ENCODE results near the gene BIRC7. TPM values are rescaled to one million over a fixed set of nuclear protein-coding genes. Genes with fewer than 3 reads are reported as not detected.

Gene BIRC7
- total RNA-seq, 2 experiments from 2014 or later: 5.1 to 5.3 TPM

- peaks cover 8% of the 10 kb centered on the region for H3K36me3 Mint-ChIP-seq (ENCODE audit: low read depth)
- POLR2A ChIA-PET: no interaction called here
- no peaks in the 10 kb centered on the region for H3K27me3 Mint-ChIP-seq
- CTCF ChIA-PET: interaction anchor here (0.7 to 1.9 kb wide), 3 partner anchors 13 to 54 kb away, joined by 3 to 5 read pairs (median 4); no protein-coding TSS in a partner anchor
- no peak overlapping the region for H3K4me3 Mint-ChIP-seq
- H3K4me1 Mint-ChIP-seq (ENCODE audit: low read depth): peaks cover 16% of the 10 kb centered on the region
- no peak overlapping the region for H3K27ac Mint-ChIP-seq
- ATAC-seq: no peak
- H3K9me3 Mint-ChIP-seq: no peaks in the 10 kb centered on the region
- intact Hi-C loops (cut with micrococcal nuclease): no loop called here
- TF ChIP-seq CTCF (IDR thresholded peaks at IDR 0.05): no peak
- DNase-seq: no peak
Measured at GRCh38 chr20:63277466-63278272, 42.0 kb downstream of the BIRC7 start.

- no peak for TF ChIP-seq CTCF (IDR thresholded peaks at IDR 0.05)
- Mint-ChIP-seq H3K27ac (no peak overlapping the region), H3K36me3 (ENCODE audit: low read depth) (peaks cover 10% of the 10 kb centered on the region), H3K4me3 (no peak overlapping the region), H3K27me3 (no peaks in the 10 kb centered on the region), H3K4me1 (ENCODE audit: low read depth) (peaks cover 14% of the 10 kb centered on the region), H3K9me3 (no peaks in the 10 kb centered on the region)
- CTCF ChIA-PET: no interaction called here
- ATAC-seq: no peak
- POLR2A ChIA-PET: no interaction called here
- intact Hi-C loops (cut with micrococcal nuclease): no loop called here
- no peak for DNase-seq
Measured at GRCh38 chr20:63278661-63279060, 43.0 kb downstream of the BIRC7 start.

GRCh38 chr20:63279931-63280330 is 44.2 kb downstream of the BIRC7 start:
- ChIA-PET POLR2A (no interaction called here), CTCF (interaction anchor here (2.8 kb wide), 1 partner anchor 57 kb away, joined by 18 read pairs; no protein-coding TSS in a partner anchor)
- Mint-ChIP-seq H3K36me3 (ENCODE audit: low read depth) (peaks cover 10% of the 10 kb centered on the region), H3K4me1 (ENCODE audit: low read depth) (peaks cover 6% of the 10 kb centered on the region), H3K4me3 (no peak overlapping the region), H3K27me3 (no peaks in the 10 kb centered on the region), H3K9me3 (no peaks in the 10 kb centered on the region), H3K27ac (no peak overlapping the region)
- intact Hi-C loops (cut with micrococcal nuclease): no loop called here
- no peak for DNase-seq
- no peak for TF ChIP-seq CTCF (IDR thresholded peaks at IDR 0.05)
- ATAC-seq: no peak

GRCh38 chr20:63280371-63280770 is 44.7 kb downstream of the BIRC7 start:
- Mint-ChIP-seq H3K36me3 (ENCODE audit: low read depth) (peaks cover 10% of the 10 kb centered on the region), H3K4me1 (ENCODE audit: low read depth) (peaks cover 3% of the 10 kb centered on the region), H3K4me3 (no peak overlapping the region), H3K9me3 (no peaks in the 10 kb centered on the region), H3K27me3 (no peaks in the 10 kb centered on the region), H3K27ac (no peak overlapping the region)
- no peak for ATAC-seq
- DNase-seq: no peak
- no peak for TF ChIP-seq CTCF (IDR thresholded peaks at IDR 0.05)
- CTCF ChIA-PET: interaction anchor here (2.8 to 3.0 kb wide), 2 partner anchors 11 to 57 kb away, joined by 12 to 18 read pairs; partner anchors contain the start of gene COL20A1
- intact Hi-C loops (cut with micrococcal nuclease): no loop called here
- POLR2A ChIA-PET: interaction anchor here (1.7 kb wide), 1 partner anchor 7 kb away, joined by 4 read pairs; the partner anchor contains the start of gene ARFGAP1

GRCh38 chr20:63280929-63281545 is 45.3 kb downstream of the BIRC7 start:
- H3K27ac Mint-ChIP-seq: no peak overlapping the region
- ATAC-seq (no peak), DNase-seq (no peak)
- peaks cover 10% of the 10 kb centered on the region for H3K36me3 Mint-ChIP-seq (ENCODE audit: low read depth)
- intact Hi-C loops (cut with micrococcal nuclease): no loop called here
- no peak overlapping the region for H3K4me3 Mint-ChIP-seq
- no peaks in the 10 kb centered on the region for H3K9me3 Mint-ChIP-seq
- no peak for TF ChIP-seq CTCF (IDR thresholded peaks at IDR 0.05)
- no peaks in the 10 kb centered on the region for H3K27me3 Mint-ChIP-seq
- ChIA-PET POLR2A (interaction anchor here (1.7 kb wide), 1 partner anchor 8 kb away, joined by 4 read pairs; the partner anchor contains the start of gene ARFGAP1), CTCF (interaction anchor here (0.7 to 3.0 kb wide), 3 partner anchors 8 to 58 kb away, joined by 3 to 18 read pairs (median 12); partner anchors contain the start of gene COL20A1)
- peaks cover 3% of the 10 kb centered on the region for H3K4me1 Mint-ChIP-seq (ENCODE audit: low read depth)

Measured in activated CD8-positive, alpha-beta T cell treated with anti-CD3 and anti-CD28 coated beads for 36 hours (primary cell).